HK-2 (cell line): ENCODE measurements around the gene LMOD1.
"Not testable (repeated sequence)": the region's sequence is repeated elsewhere in the genome, so short reads cannot be mapped to it uniquely, and the experiment has no call there.

Experiments used
- DNase-seq: peaks from one replicate; pipeline ENCODE4 v3.0.0-alpha.2; 2018; ENCODE audit not compliant: unreplicated experiment

The LMOD1 gene

DNA sequence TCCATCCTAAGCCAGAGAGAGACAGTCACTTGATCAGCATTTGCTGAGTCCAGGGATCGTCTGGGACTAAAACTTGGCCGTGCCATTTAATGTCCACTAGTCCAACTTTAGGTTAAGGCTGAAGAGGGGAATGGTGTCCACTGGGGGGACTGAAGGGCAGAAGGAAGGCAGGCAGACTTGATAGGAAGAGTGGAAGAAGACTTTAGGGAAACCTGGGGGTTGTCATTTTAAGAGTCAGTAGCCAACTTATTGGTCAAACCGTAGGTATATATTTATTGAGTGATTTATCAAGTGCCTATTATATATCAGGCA lies 1.3 kb upstream of the LMOD1 start:
- DNase-seq, result no peak

DNA sequence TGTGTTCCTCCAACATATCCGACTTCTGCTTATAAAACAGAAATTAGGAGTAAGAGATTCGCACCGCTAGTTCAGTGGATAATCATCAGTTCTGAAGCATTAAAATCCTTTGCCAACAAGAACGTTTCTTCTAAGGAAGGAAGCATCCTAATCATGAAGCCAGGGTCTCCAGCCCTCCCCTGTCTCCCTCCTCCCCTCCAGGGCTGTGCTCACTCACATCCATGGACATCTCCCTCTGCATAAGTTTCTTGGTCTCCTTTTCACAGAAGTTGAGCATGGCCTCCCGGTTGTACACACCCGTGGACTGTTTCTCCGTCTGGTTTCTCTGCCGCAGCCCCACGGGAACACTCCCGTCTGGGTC lies 505 bp downstream of the LMOD1 start:
- no peak for DNase-seq

DNA sequence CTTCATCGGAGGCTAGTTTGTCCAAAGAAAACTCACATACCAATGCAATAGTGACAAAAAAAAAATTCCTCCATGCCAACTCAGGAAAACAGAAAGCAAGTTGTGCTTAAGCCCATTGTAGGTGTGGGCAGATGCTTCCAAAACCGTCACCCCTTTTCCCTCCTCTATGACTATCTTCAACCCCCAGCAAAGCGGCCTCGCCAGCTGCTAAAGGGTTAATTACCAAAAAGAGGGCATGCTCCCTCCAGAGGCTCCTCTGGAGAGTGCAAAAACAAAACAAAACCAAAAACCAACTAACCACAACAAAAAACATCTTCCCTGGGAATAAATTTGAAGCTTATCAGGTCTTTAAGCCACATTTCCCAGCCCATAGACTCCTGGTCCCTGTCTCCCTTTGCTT lies 1.2 kb downstream of the LMOD1 start:
- DNase-seq, result no peak

DNA sequence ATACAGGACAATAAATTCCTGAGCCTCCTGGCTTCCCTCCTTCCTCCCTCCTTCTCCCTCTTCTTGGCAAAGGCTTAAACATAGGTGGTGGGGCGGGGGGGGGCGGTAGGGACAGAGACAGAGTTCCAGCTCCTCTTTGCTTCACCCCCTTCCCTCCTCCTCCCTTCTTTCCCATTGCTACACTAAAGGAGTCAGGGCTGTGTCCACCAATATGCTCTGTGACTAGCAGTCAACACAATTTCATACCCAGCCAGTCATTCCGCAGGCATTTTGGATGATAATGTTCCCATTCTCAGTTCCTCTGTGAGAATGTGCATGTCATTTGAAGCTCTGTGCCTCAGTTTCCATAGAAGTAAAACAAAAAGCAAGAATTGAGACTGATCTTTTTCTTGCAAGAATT lies 1.7 kb downstream of the LMOD1 start:
- DNase-seq, result no peak

DNA sequence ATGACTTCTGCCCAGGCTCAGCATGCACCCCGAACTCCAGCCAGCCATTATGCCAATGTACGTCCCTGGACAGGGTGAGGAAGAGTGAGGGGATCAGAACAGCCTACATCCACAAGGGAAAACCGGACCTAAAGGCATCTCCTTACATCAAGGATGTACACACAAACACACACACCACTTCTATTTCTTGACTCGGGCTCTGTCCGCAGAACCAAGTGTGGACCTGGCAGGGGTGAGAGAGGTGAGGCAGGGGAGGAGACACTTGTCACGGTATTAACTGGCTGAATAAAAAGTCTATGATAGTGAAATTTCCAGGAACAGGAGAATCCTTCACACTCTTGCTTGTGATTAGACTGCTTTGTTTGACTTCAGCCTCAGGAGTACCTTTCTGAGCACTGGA lies 2.3 kb downstream of the LMOD1 start:
- DNase-seq, result no peak

DNA sequence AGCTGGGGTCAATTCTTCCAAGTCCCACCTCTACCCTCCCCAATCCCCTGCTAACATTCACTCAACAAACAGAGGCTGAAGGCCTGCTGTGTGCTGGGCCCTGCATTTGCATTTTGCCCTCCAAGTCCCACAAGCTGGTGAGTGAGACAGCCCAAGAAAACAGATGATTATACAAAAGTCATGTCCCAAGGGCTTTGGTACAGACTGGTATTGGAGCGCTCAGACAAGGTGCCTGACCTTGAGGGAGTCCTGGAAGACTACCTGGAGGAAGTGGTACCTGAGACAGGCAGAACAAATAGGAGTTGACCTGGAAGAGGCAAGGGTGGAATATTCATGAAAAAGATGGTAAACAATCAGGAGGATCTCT lies 4.2 kb downstream of the LMOD1 start:
- no peak for DNase-seq

DNA sequence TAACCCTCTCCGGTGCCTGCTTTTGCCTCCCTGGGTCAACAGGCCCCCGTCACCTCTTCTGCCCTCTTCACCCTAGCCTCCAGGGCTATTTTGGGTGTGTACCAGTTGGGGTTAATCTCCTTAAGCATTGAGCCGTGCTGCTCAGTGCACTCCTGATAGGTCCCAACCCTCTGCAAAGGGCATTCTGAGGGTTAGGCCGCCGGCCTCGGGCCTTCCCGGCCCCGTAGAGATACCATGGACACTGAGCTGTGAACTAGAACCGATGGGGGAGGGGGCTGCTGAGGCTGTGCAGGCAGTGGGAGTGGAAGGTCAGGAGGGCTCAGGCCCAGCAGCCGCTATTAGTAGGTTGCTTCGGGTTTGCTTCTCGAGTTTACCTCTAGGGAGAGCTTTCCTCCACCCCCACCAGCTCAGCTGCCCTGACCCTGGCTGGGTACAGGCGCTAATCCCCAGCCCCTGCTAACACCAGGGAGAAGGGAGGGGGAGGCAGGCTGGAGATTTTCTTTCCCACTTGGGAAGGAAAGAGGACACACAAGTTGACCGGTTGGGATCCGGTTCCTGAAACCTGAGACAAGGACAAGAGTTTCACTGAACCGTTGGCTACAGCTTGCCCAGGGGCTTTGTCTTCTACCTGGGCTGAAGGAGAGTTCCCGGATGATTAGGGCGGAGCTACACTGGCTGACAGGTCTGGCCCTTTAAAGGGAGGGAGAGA lies 4.8 kb downstream of the LMOD1 start:
- no peak for DNase-seq

DNA sequence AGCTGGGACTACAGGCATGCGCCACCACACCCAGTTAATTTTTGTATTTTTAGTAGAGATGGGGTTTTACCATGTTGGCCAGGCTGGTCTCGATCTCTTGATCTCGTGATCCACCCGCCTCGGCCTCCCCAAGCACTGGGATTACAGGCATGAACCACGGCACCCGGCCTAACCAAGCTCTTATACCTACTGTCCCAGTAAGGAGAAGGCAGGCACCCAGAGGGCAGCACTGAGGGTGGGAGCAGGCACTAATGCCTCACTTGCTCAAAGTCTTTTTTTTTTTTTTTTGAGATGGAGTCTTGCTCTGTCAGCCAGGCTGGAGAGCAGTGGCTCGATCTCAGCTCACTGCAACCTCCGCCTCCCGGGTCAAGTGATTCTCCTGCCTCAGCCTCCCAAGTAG lies 6.0 kb downstream of the LMOD1 start:
- DNase-seq, result not testable (repeated sequence)

DNA sequence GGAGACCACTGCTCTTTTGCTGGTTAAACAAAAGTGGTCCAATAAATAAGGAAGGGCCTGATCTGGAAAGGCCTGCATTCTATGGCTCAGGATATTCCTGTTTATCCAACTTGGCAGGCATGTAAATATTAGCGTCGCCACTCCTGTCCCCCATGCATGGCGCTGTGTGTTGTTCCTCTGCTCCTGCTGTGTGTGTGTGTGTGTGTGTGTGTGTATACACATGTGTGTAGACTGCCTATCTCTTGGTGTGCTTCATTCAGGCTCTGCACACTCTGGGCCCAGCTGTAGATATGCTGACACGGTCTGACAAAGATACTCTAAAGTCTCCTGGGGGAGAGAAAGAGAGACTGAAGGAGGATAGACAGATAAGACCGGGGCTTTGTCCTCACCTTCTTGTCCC lies 6.8 kb downstream of the LMOD1 start:
- DNase-seq, result no peak

DNA sequence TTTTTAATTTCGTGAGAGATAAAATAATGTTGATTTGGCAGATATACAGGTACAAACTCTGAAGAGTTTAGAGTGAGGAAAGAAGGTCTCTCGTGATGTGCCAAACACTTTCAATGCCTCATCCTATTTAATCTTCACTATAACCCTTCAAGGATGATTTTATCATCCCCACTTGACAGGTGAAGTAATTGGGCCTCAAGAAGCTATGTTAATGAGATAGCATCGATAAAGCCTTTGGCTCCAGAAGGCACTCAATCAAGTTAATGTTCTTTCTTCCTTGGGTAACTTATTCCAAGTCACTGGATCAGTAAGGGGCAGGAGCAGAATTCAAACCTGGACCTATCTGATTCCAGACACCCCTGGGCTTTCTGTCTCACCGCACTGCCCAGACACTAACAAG lies 7.2 kb downstream of the LMOD1 start:
- DNase-seq, result no peak

DNA sequence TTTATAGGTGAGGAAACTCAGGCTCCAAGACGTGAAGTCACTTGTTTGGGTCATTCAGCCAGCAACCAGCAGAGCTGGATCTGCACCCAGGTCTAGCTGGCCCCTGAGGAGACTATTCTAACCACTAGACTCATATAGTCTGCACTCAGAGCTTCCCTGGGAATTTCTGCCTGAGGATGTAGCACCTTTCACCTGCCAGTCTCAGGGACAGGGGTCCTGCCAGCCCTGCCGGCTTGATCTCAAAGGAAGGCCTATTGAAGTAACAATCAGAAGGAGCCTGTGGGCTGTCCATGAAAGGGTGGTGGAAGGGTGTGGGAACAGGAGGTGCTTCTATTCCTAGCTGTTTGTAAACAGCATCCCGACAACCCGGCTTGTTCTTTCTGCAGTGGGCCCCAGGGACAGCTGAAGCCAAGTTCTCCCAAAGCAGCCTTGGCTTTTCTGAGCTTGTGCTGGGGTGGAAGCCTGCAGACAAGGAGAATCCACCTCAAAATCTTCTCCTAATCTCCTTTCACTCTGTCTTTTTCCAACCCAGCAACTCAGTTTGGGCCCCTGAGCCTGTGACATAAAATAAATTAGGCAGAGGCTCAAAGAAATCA lies 7.8 kb downstream of the LMOD1 start:
- DNase-seq, result no peak

DNA sequence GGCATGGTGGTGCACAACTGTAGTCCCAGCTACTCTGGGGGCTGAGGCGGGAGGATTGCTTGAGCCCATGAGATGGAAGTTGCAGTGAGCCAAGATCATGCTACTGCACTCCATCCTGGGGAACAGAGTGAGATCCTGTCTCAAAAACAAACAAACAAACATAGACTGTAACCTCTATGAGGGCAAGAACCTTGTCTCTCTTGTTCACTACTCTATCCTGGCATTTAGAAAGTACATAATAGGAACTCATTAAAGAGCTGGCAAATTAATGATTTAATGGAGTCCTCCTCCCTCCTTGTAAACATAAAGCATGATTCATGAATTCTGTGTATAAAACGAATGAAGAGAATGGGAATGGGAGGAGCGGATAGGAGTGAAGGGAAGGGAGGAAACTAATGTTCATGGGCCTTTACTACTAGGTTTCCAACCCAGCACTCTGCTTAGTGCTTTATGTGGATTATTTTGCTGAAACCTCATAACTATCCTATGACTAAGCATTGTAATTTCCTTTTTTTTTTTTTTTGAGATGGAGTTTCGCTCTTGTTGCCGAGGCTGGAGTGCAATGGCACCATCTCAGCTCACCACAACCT lies 8.6 kb downstream of the LMOD1 start:
- no peak for DNase-seq

DNA sequence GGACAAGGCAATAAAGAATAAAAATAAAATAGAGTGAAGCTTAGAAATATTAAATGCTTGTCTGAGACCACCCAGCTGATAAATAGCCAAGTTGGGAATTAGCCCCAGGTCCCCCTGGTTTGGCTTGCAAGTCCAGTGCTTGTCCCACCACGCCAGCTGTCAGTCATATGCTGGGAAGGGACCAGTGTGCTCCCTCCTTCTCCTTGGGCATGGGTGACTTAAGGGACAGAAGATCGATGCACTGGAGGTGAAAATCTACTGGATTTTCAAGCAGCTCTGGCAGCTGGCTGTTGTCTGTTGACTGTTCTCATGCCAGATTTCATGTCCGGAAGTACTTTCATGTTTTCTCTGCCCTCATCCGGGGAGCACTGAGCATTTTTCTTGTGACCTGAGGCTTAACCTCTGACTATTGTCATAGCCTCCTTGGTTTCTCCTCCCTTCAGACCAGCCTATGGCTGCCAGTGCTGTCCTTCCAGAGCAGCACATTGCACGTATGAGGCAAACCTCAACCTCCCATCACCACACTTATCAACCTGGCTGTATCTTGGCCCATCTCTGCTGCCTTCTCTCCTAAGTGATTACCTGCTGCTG lies 12.4 kb downstream of the LMOD1 start:
- no peak for DNase-seq

DNA sequence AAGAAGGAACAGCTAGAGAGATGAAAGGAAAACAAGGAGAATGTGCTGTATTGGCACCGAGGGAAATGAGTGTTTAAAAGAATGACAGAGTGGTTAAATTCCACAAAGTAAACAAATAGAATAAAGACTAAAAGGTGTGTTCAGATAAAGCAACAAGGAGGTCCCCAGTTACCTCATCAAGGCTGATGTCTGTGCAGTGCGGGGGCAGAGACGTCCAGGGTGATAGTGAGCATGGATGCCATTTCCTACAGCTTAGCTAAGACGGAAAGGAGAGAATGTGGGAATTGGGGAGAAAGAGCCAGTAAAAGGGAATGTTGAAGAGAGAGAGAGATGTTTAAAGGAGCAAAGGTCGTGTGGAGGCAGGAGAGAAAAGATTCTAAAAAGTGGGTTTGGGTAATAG lies 15.5 kb downstream of the LMOD1 start:
- DNase-seq, result no peak

DNA sequence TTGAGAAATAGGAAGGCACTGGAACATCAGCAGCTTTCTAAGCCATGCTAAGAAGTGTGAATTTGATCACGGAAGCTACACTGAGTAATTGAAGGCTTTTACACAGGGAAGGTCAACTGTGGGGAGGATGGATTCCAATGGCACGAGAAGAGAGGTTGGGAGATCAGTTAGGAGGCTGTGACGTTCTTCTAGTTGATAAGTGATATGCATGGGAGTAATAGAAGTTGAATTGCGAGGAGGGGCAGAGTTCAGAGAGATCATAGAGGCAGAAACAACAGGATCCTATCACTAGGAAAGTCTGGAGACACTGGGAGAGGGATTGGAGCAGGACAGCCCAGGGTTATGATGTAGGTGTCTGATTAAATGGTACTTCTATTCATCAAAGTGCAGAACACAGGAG lies 16.2 kb downstream of the LMOD1 start:
- no peak for DNase-seq

DNA sequence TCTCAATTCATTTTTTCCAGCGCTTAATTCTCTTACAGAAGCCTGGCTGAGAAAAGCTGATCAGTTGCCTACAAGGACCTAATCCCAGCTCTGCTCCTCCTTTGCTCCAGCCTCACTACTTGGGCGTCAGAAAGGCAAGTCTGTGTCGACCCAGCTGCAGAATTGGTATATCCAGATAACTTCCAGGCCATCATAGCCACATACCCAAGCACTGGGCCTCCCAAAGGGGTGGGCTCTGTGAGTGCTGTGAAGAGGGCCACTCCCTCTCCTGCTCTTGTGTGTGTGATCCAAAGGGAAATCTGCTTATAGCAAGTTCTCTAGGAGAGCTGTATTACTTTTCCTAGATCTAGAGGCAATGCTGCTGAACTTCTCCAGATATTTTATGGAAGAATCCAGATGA lies 18.1 kb downstream of the LMOD1 start:
- no peak for DNase-seq

DNA sequence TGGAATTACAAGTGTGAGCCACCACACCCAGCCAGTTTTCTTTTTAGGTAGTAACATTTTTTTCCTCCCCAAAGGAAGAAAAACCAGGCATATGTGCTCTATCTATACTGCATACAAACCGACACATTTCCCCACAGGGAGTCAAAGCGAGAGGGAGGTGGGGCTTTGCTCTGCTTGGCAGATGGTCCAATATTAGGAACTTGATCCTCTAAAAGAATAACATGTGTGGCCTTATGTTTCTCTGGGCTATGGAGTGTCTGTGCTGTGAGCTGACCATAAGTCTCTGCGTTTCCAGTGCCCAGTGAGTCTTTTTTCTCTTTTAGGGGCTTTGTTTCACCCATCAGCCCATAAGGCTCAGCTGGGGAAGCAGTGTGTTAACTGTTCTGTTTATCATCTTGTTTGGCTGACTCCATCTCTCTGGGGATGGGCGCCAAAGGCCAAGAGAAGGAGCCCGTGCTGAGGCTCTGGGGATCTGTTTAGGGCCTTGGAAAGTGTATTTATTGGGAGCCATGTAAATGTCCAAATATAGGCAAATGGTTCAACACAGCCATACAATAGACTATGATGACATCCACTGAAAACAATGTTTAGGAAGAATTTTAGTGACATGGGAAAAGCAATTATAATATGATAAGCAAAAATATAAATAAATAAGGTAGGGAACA lies 20.2 kb downstream of the LMOD1 start:
- DNase-seq, result no peak

DNA sequence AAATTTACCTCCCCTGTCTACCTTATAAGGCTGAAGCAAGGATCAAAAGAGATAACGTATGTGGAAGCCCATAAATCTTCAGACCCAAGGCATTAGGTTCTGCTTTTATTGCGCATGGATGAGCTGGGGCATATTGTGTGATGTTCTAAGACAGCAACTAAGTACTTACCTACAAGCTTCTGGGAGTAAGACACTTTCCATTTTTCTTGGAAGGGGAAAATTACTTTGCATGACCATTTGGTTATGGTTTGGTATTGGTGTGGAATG lies 21.1 kb downstream of the LMOD1 start:
- DNase-seq, result no peak

DNA sequence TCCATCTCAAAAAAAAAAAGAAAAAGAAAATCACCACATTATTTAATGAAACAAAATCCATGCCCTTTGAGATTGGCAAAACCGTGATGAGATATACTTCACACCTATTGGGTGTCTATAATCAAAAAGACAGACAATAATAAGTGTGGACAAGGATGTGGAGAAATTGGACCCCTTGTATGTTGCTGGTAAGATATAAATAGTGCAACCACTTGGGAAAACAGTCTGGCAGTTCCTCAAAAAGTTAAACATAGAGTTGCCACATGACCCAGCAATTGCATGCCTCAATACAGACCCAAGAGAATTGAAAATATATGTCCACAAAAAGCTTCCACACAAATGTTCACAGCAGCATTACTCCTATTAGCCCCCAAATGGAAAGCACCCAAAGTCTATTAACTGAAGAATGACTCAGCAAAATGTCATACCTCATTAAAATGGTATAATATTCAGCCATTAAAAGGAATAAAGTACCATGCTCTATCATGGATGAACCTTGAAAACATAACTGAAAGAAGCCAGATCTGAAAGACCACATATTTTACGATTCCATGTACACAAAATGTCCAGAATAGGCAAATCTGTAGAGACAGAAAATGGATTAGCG lies 24.3 kb downstream of the LMOD1 start:
- no peak for DNase-seq

DNA sequence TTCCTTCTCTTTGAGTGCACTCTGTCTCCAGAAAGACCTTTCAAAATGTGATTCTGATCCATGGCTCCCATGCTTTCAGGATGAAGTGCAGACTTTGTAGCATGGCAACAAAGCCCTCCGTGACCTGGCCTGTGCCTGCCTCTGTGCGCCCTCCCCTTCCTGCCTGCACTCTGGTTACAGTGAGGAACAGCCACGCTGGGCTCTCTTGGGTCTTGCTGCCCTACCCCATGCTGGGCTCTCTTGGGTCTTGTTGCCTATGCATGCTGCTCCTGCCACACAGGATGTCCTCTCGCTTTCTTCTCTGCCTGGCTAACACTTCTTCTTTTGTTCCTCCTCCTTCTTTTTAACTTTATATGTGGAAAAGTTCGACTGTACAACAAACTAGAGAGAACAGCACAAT lies 28.0 kb downstream of the LMOD1 start:
- no peak for DNase-seq

DNA sequence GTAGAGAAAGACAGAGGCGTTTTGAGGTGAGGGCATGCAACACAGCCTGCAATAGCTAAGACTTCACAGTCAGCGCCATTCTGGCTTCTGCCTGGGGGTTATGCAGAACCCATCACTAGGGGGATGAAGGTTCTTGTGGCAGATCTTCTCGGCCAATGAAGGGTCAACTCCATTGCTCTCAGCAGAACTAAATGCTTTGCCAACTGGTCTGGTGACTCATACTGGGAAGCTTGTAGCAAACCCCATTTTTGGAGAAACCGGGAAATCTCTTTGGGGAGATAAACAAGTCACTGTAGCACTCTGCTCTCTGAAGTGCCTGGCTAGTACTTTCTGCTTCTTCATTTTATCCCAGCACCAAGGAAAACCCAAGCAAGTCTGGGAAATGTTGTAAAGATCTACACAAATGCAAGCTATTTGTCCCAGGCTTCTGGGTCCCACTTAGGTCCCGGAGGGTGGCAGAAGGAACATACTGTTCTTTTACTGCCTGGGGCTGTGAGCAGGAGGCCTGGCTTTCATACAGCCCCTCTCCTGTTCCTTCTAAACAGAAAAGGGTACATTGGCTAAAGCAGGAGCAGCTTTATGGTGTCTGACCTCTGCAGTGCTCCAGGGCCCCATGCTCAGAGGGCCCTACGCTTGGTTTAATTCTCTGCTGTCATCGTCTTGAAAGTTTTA lies 28.9 kb downstream of the LMOD1 start:
- DNase-seq, result no peak

DNA sequence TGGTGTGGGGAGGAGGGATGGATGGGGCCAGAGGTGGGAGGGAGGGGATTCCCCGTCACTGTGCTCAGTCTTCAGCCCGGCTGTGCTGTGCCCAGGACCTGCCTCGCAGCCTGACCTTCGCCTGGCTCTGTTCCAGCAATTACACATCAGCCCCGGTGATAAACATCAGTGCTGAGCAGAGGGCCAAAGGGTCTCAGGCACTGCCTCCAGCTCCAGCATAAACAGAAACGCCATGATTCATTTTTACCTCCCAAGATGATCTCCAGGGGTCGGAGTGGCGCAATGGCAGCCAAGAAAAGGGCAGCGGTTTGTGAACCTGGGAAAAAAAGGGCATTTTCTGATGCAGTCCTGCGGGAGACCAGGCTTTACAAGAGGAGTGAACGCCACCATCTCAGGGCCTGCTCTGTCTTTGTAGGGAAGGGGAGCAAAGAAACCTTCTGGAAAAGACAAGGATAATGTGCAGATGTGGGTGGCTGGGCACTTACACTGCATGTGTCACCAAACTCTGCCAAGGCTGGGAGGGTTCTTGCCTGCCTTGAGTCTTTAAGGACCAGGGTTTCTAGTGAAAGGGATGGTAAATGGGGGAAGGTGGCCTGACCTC lies 29.6 kb downstream of the LMOD1 start:
- peak; percentile 42 for DNase-seq
